T follicular helper cell (primary cell): ENCODE measurements around the gene OR11A1.
"Not testable (repeated sequence)": the region's sequence is repeated elsewhere in the genome, so short reads cannot be mapped to it uniquely, and the experiment has no call there.

Experiments used
- DNase-seq: peaks from one replicate; pipeline ENCODE4 v3.0.0-alpha.2; 2020; ENCODE audit warnings: low read depth

The OR11A1 gene

DNA sequence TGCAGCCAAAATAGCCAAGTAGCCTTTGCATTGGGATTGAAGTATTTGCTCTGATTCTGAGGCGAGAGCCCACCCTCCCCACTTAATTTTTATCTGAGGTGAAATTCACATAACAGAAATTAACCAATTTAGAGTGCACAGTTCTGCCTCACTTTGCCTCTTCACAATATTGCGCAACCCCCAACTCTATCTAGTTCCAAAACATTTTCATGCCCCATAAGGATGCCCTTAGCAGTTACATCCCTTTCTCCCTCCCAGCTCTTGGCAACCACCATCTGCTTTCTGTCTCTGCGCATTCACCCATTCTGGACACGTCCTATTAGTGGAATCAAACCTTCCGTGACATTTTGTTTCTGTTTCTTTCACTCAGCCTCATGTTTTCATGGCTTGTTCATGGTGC lies 21.9 kb upstream of the OR11A1 start:
- DNase-seq, result no peak

- no peak for DNase-seq
Observed at GRCh38 chr6:29477923-29478450, 21.1 kb upstream of the OR11A1 start.

DNA sequence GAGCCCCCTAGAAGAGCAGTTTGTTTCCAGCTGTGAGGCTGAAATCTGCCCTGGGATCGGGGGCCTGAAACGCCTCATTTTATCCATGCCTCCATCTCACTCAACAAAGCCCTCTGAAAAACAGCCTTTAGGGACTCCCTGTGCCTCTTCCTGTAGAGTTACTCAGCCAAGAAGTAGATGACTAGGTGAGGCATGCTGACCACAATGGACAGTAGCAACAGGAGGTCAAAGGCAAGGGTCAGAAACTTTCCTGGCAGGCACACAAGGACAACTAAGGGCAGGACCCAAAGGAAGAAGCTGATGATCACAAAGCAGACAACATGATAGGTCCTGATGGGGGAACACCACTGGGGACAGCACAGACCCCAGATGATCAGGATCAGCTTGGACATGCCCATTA lies 18.1 kb upstream of the OR11A1 start:
- DNase-seq, result no peak

- no peak for DNase-seq
Observed at GRCh38 chr6:29466241-29466640, 9.4 kb upstream of the OR11A1 start.

- DNase-seq, result no peak
Observed at GRCh38 chr6:29465801-29466200, 8.9 kb upstream of the OR11A1 start.

- no peak for DNase-seq
Observed at GRCh38 chr6:29465279-29465678, 8.4 kb upstream of the OR11A1 start.

GRCh38 chr6:29462022-29462421 lies 5.2 kb upstream of the OR11A1 start:
- no peak for DNase-seq

DNA sequence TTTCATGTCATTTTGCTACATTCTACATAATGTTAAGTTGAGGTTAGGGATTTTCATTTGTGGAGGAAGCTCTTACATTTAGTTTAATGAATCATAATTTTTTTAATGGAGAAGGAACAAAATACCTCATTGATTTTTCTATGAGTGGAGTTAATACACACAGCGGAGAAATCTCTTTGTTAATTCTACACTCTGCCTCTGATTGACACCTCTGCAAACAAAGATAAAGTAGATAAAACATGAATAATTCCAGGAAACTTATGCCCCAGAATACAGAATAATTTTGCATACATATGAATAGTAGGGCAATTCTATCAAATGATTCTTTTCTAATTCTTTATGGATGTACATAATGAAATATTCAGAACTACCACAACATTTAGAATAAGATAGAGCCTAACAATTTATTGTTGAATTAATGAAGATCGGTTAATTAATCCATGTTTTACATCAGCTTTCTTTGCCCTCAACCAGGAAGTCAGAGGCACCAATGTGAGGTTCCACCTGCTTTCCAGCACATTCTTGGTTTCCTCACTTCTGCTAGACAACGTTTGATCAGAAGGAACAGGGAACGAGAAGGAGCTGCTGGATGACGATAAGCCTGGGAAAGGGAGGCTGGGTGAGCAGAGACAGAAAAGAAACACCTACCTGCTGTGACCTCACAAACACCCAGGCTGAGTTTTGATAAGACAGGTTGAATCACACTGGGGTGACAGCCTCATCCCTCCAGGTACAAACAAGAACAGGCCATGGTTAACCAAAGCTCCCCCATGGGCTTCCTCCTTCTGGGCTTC lies 4.3 kb upstream of the OR11A1 start:
- no peak for DNase-seq

DNA sequence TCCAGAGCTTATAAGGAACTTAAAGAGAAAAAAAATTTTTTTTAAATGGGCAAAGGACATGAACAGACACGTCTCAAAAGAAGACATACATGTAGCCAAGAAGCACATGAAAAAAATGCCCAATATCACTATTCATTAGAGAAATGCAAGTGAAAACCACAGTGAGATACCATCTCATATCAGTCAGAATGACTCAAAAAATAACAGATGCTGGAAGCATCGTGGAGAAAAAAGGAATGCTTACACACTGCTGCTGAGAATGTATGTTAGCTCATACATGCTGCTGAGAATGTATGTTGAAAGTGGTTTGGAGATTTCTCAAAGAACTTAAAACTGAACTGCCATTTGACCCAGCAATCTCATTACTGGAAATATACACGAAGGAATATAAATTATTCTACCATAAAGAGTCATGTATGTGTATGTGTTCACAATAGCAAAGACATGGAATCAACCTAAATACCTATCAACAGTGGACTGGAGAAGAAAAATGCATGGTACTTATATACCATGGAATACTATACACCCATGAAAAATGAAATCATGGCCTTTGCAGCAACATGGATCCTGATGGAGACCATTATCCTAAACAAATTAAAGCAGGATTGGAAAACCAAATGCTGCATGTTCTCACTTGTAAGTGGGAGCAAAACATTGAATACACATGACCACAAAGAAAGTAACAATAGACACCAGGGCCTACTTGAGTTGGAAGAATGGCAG lies 5.2 kb downstream of the OR11A1 start:
- no peak for DNase-seq

DNA sequence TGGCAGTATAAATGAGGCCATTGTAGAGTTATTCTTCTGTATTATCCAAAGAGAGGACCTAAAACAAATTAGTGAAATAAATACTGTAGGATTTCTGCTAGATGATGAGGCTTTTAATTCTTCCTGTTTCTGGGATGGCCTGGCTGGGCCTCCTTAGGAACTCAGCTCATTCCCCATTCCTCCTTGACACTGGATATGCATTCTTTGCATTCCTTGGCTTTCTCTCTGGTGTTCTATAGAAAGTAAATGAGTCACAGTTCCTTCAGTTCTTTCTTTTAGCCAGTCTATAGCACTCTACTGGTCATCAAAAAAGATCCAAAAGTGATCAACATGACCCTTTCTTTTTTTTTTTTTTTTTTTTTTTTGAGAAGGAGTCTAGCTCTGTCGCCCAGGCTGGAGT lies 9.2 kb downstream of the OR11A1 start:
- no peak for DNase-seq

- DNase-seq, result not testable (repeated sequence)
Observed at GRCh38 chr6:29444031-29444430, 12.8 kb downstream of the OR11A1 start.

GRCh38 chr6:29442719-29443118 lies 14.2 kb downstream of the OR11A1 start:
- no peak for DNase-seq

GRCh38 chr6:29439006-29439405 lies 17.9 kb downstream of the OR11A1 start, which contains the start of gene OR10C1:
Gene OR10C1, plus strand, starts transcription at chr6:29439306. Its CDS starts 710 bp downstream, at chr6:29440016.
- no peak for DNase-seq

DNA sequence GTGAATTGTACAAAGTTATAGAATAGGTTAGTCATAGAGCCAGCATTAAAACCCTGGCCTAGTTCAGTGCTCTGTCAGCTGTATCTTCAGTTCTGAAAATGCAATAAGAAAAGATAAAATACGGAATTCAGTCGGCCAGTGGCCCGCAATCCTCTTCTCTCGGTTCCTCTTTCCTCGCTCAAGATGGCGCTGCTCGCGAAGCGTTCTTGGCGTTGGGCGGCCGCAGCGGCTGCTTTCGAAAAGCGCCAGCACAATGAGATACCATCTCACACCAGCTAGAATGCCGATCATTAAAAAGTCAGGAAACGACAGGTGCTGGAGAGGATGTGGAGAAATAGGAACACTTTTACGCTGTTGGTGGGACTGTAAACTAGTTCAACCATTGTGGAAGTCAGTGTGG lies 20.1 kb downstream of the OR11A1 start:
- DNase-seq, result not testable (repeated sequence)

- DNase-seq, result no peak
Observed at GRCh38 chr6:29426654-29427053, 30.2 kb downstream of the OR11A1 start.

DNA sequence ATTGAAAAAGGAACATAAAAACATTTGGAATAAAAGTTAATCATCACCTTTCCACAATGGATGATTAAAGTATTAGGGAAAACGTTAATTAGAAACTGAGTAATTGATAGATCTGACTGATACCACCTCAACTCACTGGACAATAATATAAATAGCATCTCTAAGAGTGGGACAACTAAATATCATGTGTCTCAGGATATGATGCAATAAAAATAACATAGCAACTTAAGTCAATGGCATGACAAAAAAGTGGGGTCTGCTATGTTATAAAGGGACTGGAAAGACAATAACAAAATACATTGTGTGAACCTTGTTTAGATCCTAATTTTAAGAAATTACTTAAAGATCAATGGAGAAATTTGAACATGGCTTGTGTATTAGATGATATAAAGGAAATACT lies 31.8 kb downstream of the OR11A1 start:
- no peak for DNase-seq

DNA sequence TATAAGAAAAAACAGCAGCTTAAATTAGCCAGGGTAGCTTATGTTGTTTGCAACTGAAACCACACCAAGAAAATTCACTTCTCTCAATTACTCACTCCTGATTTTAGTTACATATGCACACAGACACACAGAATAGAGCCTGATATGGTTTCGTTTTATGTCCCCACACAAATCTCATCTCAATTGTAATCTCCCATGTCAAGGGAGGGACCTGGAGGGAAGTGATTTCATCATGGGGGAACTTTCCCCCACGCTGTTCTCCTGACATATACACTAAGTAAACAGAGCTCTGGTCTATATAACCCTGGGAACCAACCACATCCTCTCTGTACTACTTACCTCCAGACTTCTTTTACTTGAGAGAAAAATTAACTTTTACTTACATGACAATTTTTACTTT lies 32.3 kb downstream of the OR11A1 start:
- DNase-seq, result no peak

GRCh38 chr6:29424168-29424567 lies 32.7 kb downstream of the OR11A1 start:
- no peak for DNase-seq

DNA sequence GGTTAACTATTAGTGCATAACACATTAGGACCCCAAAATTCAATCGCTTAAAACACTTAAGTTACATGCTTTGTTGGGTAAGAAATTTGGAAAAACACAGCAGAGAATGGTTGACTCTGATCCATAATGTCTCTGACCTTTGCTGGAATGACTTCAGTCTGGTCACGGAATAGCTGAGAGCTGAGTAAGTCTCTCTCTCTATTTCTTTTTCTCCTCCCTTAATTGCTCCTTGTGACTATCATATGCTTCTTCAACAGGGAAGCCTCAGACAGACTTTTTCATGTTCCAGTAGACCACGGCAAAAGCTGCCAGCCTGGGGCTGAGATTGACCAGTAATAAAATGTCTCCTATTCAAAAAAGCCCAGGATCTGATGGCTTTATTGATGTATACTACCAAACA lies 37.4 kb downstream of the OR11A1 start:
- no peak for DNase-seq

DNA sequence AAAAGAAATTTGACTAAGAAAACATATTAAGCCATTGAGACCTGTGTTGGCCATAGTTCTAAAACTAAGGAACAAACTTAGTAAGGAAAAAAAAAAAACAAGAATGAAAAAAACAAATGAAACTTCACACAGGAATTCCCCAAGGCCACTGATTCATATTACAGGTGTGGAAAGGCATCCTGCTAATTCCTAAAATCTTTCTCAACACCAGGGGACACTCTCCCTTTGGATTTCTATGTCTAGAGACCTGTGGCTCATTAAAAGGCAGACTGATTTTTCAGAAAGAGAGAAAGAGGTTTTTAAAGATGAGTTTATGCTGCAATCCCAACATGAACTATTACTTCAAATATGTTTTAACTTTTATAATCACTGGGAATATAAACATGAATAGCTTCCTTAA lies 42.3 kb downstream of the OR11A1 start, which contains the start of gene OR12D1:
TSS of gene OR12D1 (plus strand) at position 341 of the 400 bp plus-strand sequence.
- no peak for DNase-seq

DNA sequence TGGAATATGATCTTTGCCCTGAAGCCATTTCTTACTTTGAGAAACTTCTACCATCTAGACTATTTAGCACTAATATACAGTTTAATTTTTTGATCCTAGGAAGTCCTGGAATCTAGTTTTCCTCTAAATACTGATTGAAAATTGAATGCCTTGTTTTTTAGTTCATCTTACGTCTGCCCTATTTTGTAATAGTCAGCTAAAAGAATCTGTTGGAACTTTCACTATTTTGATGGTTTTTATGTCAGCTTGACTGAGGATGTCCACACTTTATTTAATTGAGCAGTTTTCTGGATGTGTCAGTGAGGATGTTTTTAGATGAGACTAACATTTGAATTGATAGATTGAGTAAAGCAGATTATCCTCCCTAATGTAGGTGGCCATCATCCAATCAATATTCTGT lies 53.1 kb downstream of the OR11A1 start:
- DNase-seq, result no peak

GRCh38 chr6:29399525-29399924 lies 57.3 kb downstream of the OR11A1 start:
- DNase-seq, result no peak

GRCh38 chr6:29395331-29395730 lies 61.5 kb downstream of the OR11A1 start, which contains the start of gene OR12D2:
Gene OR12D2, plus strand, starts transcription at chr6:29395631. Its CDS starts 1,069 bp downstream, at chr6:29396700.
- no peak for DNase-seq
